NCI-H510A (cell line): ENCODE results near the gene DDX46.
"Not testable (repeated sequence)": the region's sequence is repeated elsewhere in the genome, so short reads cannot be mapped to it uniquely, and the experiment has no call there.

ENCODE experiments used
- DNase-seq: peaks from one replicate; lab custom pipeline; 2025; lab: John Stamatoyannopoulos, UW

DDX46 gene

GRCh38 chr5:134784241-134784920 is 25.8 kb downstream of the DDX46 start:
- DNase-seq = no peak

- no peak for DNase-seq
These were observed 26.5 kb downstream of the DDX46 start for GRCh38 chr5:134784946-134785620.

DNA sequence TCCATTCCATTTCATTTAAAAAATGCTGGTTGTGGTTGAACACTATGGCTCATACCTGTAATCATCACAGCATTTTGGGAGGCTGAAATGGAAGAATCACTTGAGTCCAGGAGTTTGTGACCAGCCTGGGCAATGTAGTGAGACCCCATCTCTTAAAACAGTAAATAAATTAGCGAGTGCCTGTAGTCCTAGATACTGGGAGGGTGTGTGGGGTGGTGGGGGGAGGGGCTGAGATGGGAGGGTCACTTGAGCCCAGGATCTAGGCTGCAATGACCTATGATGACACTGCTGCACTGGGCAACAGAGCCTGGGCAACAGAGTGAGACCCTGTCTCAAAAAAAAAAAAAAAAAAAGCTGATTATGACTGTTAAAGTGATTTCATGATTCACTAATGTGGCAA is 29.1 kb downstream of the DDX46 start:
- no peak for DNase-seq

GRCh38 chr5:134791580-134791979 is 33.0 kb downstream of the DDX46 start:
- DNase-seq = no peak

DNA sequence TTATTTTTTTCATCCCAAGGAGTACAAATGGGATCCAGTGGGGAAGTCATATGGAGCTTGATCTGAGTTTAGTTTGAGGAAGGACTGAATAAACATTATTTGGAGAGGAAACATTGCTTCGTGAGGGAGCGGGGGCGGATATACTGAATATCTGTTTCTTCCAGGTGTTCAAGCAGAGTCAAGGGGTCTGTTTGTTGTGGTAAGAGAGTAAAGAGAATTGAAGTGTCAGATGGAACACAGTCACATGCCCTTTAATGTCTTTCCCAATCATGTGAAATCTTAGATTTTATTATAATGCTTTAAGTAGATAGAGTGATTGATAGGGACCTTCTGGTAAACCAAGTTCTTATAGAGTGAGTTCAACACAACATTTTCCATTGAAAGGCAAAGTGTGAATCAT is 33.7 kb downstream of the DDX46 start:
- DNase-seq = no peak

- DNase-seq = no peak
These were observed 34.5 kb downstream of the DDX46 start for GRCh38 chr5:134793111-134793510.

GRCh38 chr5:134794082-134794481 is 35.5 kb downstream of the DDX46 start:
- DNase-seq = no peak

DNA sequence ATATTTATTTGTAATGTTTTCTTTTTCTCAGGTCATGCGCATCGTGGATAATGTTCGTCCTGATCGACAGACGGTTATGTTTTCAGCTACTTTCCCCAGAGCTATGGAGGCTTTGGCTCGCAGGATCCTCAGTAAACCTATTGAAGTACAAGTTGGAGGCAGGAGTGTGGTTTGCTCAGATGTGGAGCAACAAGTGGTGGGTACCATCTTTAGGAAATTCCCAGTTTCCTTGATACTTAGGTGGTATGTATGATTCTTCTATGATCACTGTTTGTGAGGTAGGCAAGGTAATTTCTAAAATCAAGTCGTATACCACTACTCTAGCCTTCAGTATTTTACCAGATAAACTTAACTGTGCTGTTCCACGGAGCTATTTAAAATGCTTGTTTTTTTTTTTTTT is 36.2 kb downstream of the DDX46 start:
- no peak for DNase-seq

- DNase-seq = no peak
These were observed 39.9 kb downstream of the DDX46 start for GRCh38 chr5:134798468-134798867.

DNA sequence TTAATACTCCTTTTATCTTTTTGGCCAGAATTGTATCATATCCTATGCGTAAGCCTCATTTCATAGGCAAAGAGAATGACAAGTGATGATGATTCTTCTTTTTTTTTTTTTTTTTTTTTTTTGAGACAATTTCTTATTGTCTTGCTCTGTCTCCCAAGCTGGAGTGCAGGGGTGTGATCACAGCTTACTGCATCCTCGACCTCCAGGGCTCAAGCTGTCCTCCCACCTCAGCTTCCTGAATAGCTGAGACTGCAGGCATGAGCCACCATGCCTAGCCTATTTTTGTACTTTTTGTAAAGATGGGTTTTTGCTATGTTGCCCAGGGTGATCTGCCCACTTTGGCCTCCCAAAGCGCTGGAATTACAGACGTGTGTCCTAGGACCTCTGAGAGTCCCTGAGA is 45.2 kb downstream of the DDX46 start:
- DNase-seq = no peak

DNA sequence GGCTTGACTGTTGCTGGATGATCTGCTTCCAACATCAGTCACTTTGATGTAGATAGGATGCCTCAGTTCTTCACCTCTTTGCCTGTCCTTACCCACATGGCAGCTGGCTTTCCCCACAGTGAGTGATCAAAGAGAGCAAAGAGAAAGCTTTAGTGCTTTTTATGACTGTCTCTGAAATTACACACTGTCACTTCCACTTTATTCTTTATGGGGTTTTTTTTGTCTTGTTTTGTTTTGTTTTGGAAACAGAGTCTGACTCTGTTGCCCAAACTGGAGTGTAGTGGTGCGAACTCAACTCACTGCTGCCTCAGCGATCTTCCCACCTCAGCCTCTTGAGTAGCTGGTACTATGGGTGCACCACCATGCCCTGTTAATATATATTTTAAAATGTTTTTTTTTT is 54.8 kb downstream of the DDX46 start:
- no peak for DNase-seq

DNA sequence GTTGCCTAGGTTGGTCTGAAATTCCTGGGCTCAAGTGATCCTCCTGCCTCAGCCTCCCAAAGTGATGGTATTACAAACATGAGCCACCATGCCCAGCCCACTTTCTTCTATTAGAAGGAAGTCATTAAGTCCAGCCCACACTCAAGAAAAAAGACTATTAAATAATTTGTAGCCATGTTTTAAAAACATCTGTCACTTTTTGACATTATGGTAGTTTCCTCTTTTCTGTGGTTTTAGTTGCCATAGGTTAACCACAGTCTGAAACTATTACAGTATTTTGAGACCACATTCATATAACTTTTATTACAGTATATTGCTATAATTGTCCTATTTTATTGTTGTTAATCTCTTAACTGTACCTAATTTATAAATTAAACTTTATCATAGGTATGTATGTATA is 55.2 kb downstream of the DDX46 start:
- DNase-seq = no peak

DNA sequence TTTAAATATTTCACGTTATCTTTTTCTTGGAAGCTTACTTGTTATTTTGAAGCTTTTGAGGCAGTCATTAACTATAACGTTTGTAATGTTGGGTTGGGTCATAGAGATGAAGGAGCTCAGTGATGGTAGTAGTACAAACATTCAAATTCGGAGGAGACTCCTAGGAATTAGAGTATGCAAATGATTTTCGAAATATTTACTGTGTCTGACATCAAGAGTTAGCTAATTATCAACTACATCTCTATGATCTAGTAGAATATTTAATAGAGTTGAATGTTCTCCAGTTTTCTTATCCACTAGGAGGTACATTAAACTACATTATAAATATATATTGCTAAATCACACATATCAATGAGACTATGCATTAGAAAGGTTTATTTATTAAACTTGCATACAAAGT is 58.4 kb downstream of the DDX46 start:
- no peak for DNase-seq

DNA sequence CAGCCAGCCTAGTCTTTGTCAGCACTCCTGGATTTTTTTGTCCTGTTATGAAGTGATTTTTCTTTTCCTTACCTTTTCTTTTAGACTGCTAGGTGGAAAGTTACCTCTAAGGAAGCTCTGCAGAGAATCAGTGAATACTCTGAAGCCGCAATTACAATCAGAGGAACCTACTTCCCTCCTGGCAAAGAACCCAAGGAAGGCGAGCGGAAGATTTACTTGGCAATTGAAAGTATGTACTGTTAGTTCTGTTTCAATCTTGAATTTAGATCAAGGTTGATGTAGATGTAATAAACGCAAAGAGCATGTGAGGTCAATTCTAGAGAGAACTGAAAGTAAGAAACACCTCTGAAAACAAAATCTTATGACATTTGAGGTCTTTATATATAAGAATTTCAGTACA is 60.2 kb downstream of the DDX46 start:
- DNase-seq = no peak

DNA sequence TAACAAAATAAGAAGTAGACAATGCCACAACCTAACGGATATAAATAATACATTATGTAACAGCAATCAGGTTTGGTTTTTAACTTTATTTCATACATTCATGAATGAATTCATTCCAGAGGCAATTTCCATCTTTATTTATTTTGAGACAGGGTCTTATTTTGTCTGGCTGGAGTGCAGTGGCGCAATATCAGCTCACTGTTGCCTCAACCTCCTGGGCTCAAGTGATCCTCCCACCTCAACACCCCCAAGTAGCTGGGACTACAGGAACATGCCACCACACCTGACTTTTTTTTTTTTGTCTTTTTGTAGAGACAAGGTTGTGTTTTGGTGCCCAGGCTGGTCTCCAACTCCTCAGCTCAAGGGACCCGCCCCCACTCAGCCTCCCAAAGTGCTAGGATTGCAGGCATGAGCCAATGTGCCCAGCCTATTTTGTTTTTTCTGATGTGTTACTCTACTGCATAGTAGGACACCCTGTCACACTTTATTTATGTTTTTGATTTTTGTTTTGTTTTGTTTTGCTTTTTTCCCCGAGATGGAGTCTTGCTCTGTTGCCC is 60.9 kb downstream of the DDX46 start:
- no peak for DNase-seq

- DNase-seq = no peak
These were observed 63.3 kb downstream of the DDX46 start for GRCh38 chr5:134821841-134822240.

- no peak for DNase-seq
These were observed 66.1 kb downstream of the DDX46 start for GRCh38 chr5:134824681-134825080.

DNA sequence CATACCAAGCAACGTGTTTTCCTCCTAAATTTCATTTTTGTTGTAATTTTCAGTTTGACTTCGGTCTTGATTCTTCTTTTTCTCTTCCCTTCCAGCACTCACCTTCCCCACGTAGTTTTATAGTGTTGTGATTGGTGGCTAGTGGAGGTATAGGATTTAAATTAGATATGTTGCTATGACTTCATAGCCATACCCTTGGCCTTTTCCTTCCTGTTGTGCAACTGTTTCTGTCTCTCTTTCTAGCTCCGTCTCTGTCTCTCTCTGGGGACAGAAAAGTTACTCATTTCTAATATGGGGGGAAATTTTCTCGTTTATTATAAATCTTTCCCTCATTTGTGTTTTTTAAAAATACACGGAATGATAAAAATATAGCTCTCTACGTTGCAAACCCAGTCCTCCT is 66.6 kb downstream of the DDX46 start:
- DNase-seq = no peak

GRCh38 chr5:134833340-134834032 is 74.9 kb downstream of the DDX46 start:
- DNase-seq = no peak

GRCh38 chr5:134835623-134836022 is 77.0 kb downstream of the DDX46 start:
- DNase-seq = no peak

- no peak for DNase-seq
These were observed 79.1 kb downstream of the DDX46 start for GRCh38 chr5:134837530-134838181.

DNA sequence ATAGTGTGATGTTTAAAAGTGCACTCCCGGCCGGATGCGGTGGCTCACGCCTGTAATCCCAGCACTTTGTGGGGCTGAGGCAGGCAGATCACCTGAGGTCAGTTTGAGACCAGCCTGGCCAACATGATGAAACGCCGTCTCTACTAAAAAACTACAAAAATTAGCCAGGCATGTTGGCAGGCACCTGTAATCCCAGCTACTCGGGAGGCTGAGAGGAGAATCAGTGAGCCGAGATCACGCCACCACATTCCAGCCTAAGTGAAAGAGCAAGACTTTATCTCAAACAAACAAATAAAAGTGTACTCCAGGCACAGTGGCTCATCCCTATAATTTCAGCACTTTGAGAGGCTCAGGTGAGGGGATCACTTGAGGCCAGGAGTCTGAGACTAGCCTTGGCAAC is 79.8 kb downstream of the DDX46 start:
- not testable (repeated sequence) for DNase-seq

GRCh38 chr5:134840811-134841210 is 82.2 kb downstream of the DDX46 start:
- DNase-seq = no peak
